GM19372 (cell line): ENCODE results near the gene ZBTB20.

Experiments
- ATAC-seq: cut with Tn5 transposase; IDR thresholded peaks from one replicate; pipeline ENCODE4 v1.9.1; 2021; ENCODE audit warnings: mild to moderate bottlenecking, low read depth, moderate library complexity; ENCODE audit not compliant: unreplicated experiment

Gene ZBTB20

GRCh38 chr3:114299421-114299820 is 847.7 kb downstream of the ZBTB20 start:
- ATAC-seq, result no peak

GRCh38 chr3:114295946-114296345 is 851.1 kb downstream of the ZBTB20 start:
- no peak for ATAC-seq

DNA sequence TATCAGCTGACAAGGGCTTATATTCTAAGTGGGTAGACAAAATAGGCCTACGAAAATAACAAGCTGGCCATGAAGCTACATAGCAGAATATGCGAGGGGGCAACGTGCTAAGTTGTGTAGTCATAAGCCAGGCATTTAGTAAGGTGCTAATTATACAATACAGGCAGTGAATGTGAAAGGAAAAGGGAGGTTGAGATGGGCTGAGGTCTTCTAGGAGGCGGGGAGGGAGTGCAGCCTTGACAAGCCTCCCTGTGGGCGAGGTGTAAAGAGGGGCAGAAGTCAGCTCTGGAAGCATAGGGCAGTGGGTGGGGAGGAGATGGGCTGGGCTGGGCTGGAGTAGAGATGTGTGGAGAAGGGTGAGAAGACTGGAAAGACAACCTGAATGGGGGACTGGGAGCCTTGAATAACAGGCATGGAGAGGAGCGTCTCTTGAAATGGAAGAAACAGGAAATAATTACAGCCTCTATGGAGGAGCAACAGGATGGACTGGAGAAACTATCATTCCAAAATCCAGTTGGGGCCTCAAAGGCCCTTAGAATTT is 852.1 kb downstream of the ZBTB20 start:
- ATAC-seq, result no peak

- ATAC-seq, result no peak
These were observed 853.1 kb downstream of the ZBTB20 start, which contains the start of gene TIGIT for GRCh38 chr3:114293838-114294535. TSS of gene TIGIT (plus strand) at chr3:114294028. CDS start at chr3:114294062, 34 bp downstream.

- ATAC-seq, result peak; percentile 89
These were observed 855.9 kb downstream of the ZBTB20 start for GRCh38 chr3:114290911-114291901.

DNA sequence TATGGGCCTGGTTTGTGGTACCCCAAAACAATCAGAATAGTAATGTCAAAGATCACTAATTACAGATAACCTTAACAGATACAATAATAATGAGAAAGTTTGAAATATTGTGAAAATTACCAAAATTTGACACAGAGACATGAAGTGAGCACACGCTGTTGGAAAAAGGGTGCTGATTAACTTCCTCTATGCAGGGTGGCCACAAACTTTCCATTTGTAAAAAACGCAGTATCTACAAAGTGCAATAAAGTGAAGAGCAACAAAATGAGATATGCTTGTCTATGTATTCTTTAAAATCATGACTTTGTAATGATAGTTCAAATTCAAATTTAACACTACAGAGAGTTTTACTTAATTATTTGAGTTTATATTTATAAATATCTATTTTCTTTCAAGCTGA is 860.8 kb downstream of the ZBTB20 start:
- ATAC-seq, result no peak

DNA sequence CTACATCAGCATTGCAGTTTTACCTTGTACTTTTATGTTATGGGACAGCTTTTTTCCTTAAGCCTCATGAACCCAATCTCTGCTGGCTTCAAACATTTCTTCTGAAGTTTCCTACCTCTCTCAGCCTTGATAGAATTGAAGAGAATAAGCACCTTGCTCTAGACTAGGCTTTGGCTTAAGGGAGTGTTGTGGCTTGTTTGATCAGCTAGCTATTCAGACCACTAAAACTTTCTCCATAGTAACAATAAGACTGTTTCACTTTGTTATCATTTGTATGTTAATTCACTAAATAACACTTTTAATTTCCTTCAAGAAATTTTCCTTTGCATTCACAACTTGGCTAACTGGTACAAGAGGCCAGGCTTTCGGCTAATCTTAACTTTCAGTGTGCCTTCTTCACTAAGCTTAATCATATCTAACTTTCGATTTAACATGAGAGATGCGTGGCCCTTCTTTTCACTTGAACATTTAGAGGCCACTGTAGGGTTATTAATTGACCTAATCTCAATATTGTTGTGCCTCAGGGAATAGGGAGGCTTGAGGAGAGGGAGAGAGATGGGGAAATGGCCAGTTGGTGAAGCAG is 861.3 kb downstream of the ZBTB20 start:
- ATAC-seq, result no peak

DNA sequence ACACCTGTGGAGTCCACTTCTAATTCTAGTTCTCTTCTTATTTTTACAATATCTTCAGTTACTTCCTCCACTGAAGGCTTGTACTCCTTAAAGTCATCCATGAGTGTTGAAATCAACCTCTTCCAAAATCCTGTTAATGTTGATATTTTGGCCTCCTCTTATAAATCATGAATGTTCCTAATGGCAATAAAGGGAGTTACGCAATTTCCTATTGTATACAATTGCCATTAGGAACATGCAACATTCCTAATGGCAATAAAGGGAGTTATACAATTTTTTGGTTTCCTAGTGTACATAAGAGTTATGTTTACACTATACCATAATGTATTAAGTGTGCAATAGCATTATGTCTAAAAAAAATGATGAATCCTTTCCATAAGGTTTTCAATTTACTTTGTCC is 862.4 kb downstream of the ZBTB20 start:
- no peak for ATAC-seq
